Activated gamma-delta T cell treated with anti-CD3 and anti-CD28 coated beads, Interleukin-2, amount 50 U/mL, for 16 hours (primary cell): ENCODE data around the gene SPATA16.

ENCODE experiments used
- DNase-seq: peaks from one replicate; pipeline ENCODE4 v3.0.0-alpha.2; 2020; ENCODE audit warnings: low read depth

Gene SPATA16

DNA sequence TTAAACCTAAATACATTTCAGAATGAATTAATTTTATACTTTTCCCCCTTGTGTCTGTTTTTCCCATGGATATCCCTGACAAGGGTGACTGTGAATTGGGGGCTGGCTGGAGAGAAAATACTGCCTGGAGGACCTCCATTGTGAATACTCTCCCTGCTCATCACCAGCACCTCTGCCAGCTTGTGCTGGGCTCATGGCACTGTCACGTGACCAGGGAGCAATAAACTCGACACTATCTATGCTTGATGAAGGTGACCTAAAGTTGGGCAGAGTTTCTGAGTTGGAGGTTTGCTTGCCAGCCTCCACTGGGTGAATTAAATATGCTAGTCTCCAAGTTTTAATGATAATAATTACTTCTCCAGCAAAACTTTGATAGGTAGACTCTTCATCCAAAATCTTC is 189.5 kb downstream of the SPATA16 start:
- no peak for DNase-seq

DNA sequence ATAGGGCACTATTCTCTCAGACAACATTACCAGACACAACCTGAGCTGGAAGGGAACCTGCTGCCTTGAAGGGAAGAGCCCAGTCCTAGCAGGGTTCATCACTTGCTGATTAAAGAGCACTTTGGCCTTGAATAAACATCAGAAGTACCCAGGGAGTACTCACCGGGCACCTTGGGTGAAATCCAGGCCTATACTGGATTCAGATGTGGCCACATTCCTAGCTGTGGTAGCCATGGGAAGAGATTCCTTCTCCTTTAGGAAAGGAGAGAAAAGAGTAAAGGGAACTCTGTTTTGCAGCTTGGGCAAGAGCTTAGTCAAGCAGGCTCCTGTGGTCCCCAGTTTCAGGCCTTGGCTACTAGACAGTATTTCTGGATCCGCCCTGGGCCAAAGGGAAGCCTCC is 195.0 kb downstream of the SPATA16 start:
- DNase-seq, result no peak

DNA sequence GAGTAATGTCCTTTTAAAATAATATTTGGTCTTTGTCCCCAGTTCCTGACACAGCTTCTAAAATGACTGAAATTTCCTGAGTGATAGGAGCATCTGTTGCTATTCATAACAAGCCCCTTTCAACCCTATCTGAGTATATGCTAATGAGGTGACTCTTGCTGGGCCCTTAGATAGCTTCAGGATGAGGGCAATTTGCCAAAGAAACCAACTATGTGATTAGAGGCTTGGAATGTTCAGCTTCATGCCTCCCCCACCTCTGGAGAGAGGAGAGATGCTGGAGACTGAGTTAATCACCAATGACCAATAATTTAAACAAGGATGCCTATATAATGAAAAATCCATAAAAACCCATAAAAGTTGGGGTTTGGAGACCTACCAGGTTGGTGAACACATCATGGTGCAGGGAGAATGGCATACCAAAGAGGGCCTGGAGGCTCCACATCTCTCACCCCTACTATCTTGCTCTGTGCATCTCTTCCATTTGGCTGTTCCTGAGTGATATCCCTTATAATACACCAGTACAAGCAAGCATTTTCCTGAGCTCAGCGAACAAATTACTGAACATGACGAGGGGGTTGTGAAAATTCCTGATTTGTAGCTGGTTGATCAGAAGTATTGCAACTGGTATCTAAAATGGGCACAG is 201.3 kb downstream of the SPATA16 start:
- DNase-seq, result no peak

DNA sequence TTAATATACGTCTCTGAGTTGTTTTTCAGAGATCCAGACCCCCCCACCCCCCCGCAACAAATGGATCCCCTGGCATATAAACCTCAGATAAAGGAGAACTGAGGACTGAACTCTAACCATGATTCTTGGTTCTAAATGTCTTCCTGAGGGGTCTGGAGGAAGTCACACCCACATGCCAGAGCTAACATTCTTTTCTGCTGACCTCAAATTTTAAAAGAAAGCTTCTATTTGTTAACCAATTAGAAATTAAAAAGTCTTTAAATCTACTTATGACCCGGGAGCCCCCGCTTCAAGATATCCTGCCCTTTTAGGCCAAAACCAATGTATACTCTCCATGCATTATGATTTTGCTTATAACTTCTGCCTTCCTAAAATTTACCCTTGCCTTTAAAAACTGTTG is 202.2 kb downstream of the SPATA16 start:
- no peak for DNase-seq

DNA sequence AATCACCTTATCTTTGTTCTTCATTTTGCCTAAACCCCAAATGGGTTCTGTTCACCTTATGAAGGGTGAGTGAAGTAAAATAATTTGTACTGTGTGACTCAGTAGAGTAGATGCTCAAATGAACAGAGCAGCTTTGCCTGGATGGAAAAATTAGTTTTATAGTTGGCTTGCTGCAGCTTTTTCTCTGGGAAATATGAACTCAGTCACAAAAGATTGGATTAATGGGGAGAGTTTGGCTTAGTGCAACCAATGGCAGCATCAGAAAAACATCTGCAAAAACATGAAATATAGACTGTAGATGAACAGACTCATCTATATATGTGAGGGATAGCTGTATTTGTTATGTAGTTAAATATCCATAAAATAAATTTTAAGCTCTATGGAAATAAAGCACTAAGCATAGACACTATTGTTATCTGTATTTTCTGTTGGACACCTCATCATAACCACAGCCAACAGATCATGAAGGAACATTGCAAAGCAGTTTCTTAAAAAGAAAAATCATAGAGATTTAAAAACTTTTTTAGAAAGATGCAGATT is 209.2 kb downstream of the SPATA16 start:
- DNase-seq, result no peak

DNA sequence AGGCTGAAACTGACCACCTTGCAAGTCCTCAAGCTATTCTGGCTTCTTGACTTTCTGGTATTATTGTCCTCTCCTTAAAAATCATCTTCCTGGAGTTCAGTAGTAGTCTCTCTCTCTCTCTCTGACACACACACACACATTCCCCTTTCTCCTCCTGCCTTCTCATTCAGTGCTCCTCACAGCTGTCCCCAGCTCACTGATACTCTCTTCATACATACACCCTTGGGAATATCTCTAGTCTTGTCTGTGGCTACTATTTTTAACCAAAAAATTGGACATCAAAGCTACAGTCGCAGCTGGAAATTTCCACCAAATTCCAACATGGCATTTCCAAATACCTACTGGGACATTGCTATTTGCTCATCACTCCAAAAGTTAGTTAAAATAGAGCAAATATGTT is 211.6 kb downstream of the SPATA16 start:
- DNase-seq, result no peak

DNA sequence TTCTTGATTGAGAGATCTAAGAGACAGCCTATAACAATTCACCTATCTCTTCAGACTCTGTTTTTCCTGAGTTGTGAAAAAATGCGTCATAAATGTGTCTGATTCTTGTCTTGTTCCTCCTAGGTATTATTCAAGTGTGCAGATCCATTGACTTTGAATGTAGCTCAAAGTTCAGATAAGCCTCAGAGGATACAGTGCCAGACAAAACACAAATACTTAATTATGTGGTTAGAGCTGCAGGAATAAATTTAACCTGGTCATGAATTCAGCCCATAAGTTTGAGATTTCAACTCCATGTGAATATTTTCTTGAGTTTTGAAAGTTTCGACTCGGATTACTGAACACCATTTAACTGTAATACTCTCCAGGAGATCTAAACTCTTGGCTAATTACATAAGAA is 216.5 kb downstream of the SPATA16 start:
- DNase-seq, result no peak

DNA sequence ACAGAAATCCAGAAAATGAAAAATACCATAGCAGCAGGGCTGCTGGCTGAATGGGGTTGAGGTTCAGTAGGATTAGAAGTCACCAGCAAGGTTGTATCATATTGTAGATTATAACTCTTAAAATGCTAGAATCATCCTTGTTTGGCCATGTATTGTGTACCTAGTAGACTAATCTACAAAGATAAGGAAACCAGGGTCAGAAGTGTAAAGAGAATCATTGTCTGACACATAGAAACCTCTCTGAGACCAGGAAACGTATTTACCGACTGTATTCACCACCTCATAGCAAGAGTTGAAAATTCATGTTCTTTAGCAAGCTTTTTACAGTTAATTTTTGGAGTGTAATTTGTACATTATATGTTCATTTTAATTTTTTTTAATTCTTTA is 221.7 kb downstream of the SPATA16 start:
- DNase-seq, result no peak

DNA sequence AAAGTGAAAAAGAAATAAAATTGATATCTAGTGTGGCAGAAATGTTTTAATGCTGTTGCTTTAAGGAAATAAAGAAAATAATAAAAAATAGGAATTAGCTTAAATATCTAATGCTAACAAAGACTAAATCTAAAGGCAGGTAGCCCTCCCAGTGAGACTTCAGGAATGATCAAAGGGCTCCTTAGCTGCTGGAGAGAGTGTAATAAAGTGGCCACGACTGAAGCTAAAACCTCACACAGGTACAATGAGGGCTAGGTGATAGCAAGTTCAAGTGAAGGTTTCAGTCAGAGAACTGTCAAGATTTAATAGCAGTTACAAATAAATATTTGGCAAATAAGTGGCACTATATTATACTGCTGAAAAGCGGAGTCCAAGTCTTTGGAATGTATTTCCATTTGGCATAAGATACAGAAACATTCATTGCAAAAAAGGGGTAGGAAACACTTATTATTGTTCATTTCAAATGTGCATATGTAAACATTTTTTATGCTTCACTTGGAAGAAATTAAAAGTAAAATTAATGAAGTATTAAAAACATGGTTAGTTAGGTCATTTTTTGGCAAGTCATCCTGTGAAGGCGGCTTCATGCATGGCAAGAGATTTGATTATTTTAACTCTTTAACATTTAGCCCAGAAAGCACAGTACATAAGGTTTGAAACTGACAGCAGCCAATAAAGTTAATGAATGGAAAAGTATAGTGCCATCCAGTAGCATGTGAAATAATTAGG is 222.3 kb downstream of the SPATA16 start:
- no peak for DNase-seq

DNA sequence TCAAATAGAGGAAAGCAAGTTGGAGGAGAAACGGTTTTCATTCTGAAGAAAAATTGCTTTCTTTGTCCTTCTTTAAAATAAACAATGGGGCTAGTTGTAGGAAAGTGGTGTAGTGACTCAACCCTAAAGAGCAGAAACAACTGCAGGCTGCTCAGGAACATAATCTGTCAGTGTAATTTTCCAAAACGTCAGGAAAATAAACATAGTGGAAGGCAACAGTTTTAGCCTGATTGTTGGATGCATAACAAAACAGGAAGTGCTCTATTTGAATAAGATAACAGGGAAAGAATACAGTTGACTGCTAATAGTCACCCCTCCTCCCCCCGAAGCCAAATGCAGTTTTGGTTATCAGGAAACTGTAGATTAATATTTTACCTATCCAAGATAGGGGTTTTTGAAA is 222.9 kb downstream of the SPATA16 start:
- DNase-seq, result no peak

DNA sequence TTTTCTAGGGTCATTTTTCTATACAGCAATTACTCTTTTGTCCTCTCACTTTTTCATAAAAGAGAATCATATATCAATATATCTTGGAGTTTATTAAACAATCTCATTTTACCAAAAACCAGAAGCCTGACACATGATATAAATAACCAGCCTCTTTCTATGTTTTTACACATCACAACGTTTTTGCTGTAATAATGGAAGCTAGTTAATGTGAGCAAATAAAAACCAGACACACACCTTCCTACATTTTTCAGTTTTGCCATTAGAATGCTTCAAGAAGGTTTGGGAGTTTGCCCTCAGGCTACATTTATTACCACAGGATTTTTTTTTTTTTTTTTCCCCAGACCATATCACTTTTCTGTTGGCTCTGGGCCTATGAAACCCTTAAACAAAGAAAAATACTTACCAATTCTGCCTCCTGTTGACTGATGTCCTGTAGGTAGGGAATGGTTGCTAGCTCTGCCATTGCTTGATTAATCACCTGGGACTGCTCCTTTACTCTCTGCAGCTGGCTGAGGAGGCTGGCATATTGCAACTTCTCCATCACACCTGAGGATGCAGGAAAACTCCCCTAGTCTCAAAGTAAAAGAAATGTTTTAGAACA is 225.0 kb downstream of the SPATA16 start:
- DNase-seq, result no peak

DNA sequence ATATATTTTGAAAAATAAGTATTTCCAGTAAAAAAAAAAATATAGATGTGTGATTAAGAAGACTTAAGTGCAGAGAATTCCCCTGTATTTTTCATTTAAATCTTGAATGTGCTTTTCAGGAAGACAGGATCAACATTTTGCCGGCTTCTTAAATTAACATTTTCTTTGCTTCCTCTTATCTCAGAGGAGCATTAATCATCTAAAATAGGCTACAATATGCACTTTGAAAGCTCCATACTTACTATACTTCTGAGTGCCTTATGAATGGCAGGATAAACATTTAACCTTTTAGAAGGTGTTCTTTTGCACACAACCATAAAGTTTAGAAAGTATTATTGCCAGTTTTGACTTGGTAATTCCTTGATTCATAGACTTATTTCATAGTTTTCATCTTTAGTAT is 226.2 kb downstream of the SPATA16 start:
- no peak for DNase-seq

DNA sequence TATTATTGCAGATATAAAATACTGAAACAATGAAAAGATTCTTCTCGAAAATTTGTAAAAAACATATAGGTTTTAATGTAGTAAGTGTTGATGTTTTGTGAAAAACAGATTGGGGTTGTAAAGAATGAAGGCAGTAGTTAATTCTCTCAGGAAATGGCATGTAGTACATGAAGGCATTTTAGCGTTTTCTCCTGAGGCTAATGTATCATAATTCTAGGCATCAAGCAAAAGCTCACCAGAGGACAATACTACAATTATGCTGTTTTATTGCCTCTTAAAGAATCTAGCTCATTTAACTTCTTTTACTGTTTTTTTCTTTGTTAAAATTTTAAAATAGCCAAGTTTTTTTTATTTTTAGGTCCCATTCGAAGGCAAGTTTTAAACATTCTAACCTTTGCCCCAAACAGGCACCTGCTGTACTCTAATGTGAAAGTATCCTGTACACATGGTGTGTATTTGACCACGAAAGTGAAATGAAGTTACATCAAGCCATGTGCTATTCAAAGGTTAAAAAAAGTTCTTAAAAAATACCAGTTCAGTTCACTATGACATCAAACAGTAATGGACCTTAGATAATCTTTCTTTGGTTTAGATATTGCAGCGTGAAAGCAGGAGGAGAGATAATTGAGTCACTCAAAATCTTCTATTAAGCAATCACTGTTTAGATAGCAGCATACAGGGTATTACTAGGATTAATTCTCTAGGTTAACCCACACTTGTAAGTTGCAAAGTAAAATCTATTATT is 227.0 kb downstream of the SPATA16 start:
- DNase-seq, result no peak

DNA sequence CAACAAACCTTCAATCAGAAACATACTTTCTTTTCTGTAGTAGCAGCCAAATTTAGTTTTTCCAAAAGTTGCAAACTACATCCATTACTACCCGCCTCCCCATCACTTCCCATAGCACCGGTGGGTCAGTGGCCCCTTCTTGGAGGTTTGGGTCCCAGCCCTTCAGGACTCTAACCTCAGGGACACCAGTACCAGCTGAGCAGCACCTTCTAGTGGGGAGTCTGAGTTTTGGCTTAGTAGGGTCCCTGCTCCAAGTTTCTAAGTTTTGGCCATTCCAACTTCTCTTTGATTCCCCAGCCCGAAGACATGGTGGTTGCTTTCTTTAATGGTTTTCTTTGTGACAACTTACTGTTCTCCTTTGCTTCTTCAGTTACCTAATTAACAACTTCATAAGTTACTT is 229.9 kb downstream of the SPATA16 start:
- DNase-seq, result no peak

DNA sequence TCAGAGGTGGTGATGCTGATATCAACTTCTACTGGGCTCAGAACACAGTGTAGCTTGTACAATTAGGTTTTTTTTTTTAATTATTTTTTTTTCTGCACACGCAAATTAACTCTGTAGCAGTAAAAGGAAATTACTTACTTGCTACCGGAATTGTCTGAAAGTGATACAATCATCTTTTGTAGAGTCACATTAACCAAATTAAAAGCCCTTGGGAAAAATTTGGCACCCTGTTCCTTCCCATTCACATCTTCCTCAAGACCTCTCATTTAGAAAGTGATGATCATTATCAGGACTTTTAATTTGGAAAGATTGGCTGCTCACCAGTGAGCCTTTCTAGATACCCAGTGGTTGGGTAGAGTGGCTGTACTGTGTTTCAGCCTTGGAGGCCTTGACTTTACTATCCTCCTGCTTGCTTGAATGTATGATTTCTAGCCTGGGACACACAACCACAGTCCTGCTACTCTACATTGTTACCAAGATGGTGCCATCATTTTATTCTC is 232.2 kb downstream of the SPATA16 start:
- DNase-seq, result no peak

DNA sequence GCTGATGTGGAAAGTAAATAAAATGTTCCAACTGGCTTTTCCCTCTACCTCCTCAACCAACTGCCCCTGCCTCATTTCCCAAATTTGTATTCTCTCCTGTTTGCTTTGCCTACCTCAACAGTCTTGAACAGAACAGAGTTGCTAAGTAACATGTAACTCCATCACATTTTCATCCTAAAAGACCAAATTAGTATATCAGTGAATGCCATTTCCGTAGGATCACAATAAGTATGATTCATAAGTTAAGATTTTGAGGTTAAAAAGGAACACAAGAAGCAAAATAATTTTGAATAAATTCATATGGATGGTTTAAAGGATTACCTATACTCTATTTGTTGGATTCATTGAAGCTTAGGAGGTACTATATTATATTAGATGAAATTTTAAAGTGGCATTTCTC is 235.6 kb downstream of the SPATA16 start:
- DNase-seq, result no peak

DNA sequence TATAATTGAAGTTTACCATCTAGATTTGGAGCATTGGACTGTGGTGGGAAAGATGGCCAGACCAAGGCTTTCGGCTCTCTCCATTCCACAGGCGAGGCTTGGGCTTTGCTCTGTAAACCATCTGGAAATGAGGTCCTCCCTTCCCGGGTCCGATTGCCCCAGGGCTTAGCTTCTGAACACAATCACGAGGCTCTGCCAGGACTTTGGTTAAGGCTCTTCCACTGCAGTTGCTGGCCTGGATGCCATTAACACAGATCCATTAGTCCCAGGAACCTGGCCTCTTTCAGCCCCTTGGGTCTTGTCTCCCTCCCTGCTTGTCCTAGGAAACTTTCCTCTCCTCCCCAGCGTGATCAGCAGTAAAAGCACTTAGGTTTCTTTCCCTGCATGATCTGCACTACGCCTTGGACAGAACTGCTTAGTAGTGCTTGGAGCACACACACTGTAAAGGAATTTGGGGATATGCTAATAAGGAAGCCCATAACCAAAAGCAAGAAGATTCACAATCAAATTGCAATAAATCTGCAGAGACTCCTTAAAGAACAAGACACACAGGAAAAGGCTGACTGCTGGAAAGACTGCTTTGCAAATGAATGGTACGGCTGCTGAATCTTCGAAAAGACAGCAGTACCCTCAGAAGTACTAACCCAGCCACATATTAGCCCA is 236.2 kb downstream of the SPATA16 start:
- DNase-seq, result no peak

DNA sequence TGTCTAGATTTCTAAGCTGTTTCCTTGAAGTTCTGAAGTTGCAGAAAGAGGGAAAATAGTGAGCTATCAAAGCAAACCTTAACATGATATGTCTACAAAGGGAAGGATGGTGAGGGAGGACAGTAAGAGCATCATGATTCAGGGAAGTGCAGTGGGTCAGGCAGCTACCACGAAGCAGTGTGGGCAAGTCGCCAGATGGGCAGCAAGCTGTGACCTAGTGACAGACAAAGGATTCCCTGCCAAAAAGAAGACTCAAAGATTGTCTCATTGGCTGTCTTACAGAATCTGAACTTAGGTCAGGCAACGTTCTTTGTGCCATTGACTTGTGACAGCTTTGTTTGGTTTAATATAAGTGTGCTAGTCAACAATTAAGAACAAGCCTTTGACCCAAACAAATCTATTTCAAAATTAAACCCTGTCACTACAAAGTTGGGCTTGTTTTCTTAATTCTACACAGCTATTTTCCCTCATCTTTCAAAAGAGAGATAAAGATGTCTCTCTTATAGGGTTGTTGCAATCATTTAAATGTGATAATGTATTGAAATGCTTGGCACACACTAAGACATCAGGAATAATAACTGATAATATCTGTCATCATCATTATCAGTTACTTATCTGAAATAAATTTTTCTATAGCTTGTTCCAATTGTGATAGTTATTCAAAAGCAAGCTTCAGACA is 237.3 kb downstream of the SPATA16 start:
- no peak for DNase-seq

DNA sequence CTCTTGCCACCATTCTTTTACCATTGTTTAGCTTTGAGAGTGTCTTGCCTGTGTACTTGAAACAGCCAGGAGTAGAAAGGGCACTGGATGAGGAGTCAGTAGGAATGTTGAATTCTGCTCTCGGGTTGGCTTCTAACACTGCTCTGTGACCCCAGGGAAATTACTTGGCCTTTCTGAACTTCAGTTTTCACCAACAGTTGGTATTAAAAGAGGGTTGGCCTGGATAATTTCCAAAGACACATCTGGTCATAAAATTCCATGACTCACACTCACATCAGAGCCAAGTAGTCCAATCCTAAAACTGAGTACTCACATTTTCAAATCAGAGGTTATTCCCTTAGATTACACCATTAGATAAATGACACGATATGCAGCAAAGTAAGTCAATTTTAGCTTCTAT is 248.9 kb downstream of the SPATA16 start:
- no peak for DNase-seq

DNA sequence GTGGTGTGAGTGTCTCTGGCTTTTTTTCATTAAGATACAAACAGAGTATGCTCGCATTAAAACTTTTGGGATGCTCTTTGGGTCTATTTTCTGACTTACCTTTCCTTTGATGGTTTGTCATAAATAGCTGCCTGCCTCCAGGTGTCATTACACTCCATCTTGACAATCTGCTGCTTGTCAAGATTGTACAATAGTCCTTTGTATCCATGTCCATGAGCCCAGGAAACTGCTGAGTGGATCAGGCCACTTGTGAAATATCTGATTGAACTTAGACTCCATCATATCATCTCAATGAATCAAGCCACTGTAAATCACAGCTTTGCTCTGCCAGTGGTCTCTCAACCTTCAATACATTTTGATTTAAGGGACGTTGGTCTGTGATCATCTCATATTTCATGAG is 255.3 kb downstream of the SPATA16 start:
- no peak for DNase-seq

DNA sequence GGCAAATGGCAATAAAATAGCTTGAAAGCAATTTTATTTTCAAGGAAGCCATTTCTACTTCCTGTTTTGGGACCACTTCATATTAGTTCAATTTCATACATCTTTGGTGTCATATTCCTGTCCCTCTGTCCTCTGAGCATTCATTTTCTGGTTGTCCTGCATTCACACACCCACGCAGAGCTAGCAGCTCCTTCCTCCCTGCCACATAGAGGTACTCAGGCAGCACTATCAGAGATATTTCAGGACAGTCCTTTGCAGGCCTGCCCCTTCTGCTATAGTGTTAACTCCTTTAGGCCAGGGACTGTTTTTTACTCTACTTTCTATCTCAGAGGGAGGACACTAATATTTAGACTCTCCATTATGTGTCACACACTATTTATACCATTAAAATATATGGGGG is 258.5 kb downstream of the SPATA16 start:
- DNase-seq, result no peak
